Psoas muscle (tissue), 8 donors: ENCODE data around the gene CNNM1. TPM values are rescaled to one million over a fixed set of nuclear protein-coding genes. Genes with fewer than 3 reads are reported as not detected.

ENCODE experiments used
- ATAC-seq, 4 donors: fragments of 200-7000 bp; cut with Tn5 transposase; one replicate each; pipeline ENCODE4 v1.9.1; 2020; ENCODE audit warnings: moderate library complexity in 3 of 4, mild to moderate bottlenecking in 2 of 4
- DNase-seq, 2 donors: peaks; one replicate each; pipeline ENCODE4 v3.0.0-alpha.2; 2020
- H3K27ac ChIP-seq: fragments of 200-600 bp; one replicate; pipeline ENCODE4 v1.8.0; 2022
- H3K27me3 ChIP-seq, 3 donors: fragments of 200-600 bp in 1 of 3; one replicate each; pipeline versions ENCODE4 v1.6.1 to v1.8.0; 2013 to 2022; ENCODE audit warnings: low read length in 2 of 3, mild to moderate bottlenecking in 2 of 3, moderate library complexity in 1 of 3; ENCODE audit not compliant: insufficient read depth in 3 of 3
- H3K36me3 ChIP-seq, 2 donors: fragments of 200-600 bp in 1 of 2; one replicate each; pipeline versions ENCODE4 v1.6.1 to v1.8.0; 2013 to 2022; ENCODE audit warnings: low read depth in 1 of 2, mild to moderate bottlenecking in 1 of 2, moderate library complexity in 1 of 2; ENCODE audit not compliant: insufficient read depth in 1 of 2
- H3K4me1 ChIP-seq: fragments of 200-600 bp; one replicate; pipeline ENCODE4 v1.8.0; 2022
- H3K4me3 ChIP-seq: fragments of 200-600 bp; one replicate; pipeline ENCODE4 v1.8.0; 2022; ENCODE audit warnings: mild to moderate bottlenecking
- H3K9me3 ChIP-seq: fragments of 200-600 bp; one replicate; pipeline ENCODE4 v1.8.0; 2022
- CTCF ChIP-seq: fragments of 200-600 bp; IDR thresholded peaks from one replicate; pipeline ENCODE4 v1.8.0; 2022; ENCODE audit warnings: antibody characterized with exemption
- WGBS, 3 donors: extraction: QIAGEN DNeasy Blood & Tissue Kit; methylation state at CpG; one replicate each; pipeline versions ENCODE4 v1.1.6 to v1.1.7; 2013; 5-methylcytosine and 5-hydroxymethylcytosine counted together
- intact Hi-C, 2 donors: fragments of 100-400 bp; cut with DNase I; formaldehyde crosslinking; loops; one replicate each; pipeline versions ENCODE4 v1.11.0 to v1.14.2; 2022
- polyA plus RNA-seq, 3 donors: library from polyadenylated mRNA; stranded (reverse); fragments of 200-250 nt; gene quantifications; one replicate each; pipeline ENCODE4 v1.2.3, GENCODE V29; 2013
- total RNA-seq, 4 donors: library from RNA; stranded (reverse); fragmentation: NEBNext Ultra II Directional in 2 of 4; extraction: Animal tissue kit (Norgen Biotek cat#: 25700) in 2 of 4; gene quantifications; one replicate each; pipeline versions ENCODE4 v1.2.1 to v1.2.4, GENCODE V29; 2021 to 2023
- donor health status: healthy with polysubstance abuse.
- donor health status: DM: no; HTN: no; CAD: no; lungs with moderate emphysema.
- donor health status: Bipolar disorder and iron deficiency.
- donor health status: healthy.
- donor health status: DM: yes; HTN: yes; CAD: no.
- donor health status: DM: no; HTN: no; CAD: no.
- donor health status: DM: no; HTN: no; CAD: no.
- donor health status: DM: yes; HTN: yes; CAD: no.

CNNM1 gene
- total and polyA plus RNA-seq, 7 donors = 0.01 TPM; not detected in 6

GRCh38 chr10:99318475-99318874, 10.7 kb upstream of the CNNM1 start:
- intact Hi-C loops = no loop called here
- no peaks in the 10 kb centered on the region for H3K4me1 ChIP-seq
- H3K4me3 ChIP-seq = no peak overlapping the region
- DNase-seq (no peak), ATAC-seq (no peak)
- 73 to 83% (median 77%) methylated on average over 2 of the region's 2 CpGs for WGBS, 3 donors
- no peak for TF ChIP-seq CTCF
- H3K27ac ChIP-seq = no peak overlapping the region
- no peaks in the 10 kb centered on the region for H3K36me3 ChIP-seq
- peaks cover 0 to 19% (median 5%) of the 10 kb centered on the region in 3 donors for H3K27me3 ChIP-seq
- no peaks in the 10 kb centered on the region for H3K9me3 ChIP-seq

- DNase-seq (no peak), ATAC-seq (no peak)
- Histone ChIP-seq H3K9me3 (no peaks in the 10 kb centered on the region), H3K36me3 (no peaks in the 10 kb centered on the region), H3K27me3 (peaks cover 0 to 49% (median 19%) of the 10 kb centered on the region in 3 donors), H3K27ac (no peak overlapping the region), H3K4me1 (peaks cover 4% of the 10 kb centered on the region), H3K4me3 (no peak overlapping the region)
- no peak for TF ChIP-seq CTCF
- intact Hi-C loops = no loop called here
- WGBS, 3 donors = 28 to 32% (median 30%) methylated on average over 1 of the region's 1 CpG
Measured at GRCh38 chr10:99325281-99325680, 3.9 kb upstream of the CNNM1 start.

GRCh38 chr10:99326871-99327270, 2.3 kb upstream of the CNNM1 start:
- intact Hi-C loops = no loop called here
- DNase-seq (no peak), ATAC-seq (no peak)
- WGBS, 3 donors = 62 to 72% (median 69%) methylated on average over 5 of the region's 5 CpGs
- peaks cover 0 to 60% (median 22%) of the 10 kb centered on the region in 3 donors for H3K27me3 ChIP-seq
- no peak overlapping the region for H3K4me3 ChIP-seq
- H3K9me3 ChIP-seq = no peaks in the 10 kb centered on the region
- no peak for TF ChIP-seq CTCF
- H3K27ac ChIP-seq = no peak overlapping the region
- peaks cover 4% of the 10 kb centered on the region for H3K4me1 ChIP-seq
- no peaks in the 10 kb centered on the region for H3K36me3 ChIP-seq

- H3K4me3 ChIP-seq = peak overlapping the region; percentile 64
Measured at GRCh38 chr10:99328579-99329303, 415 bp upstream of the CNNM1 start.

More at GRCh38 chr10:99328579-99329303, 415 bp upstream of the CNNM1 start:
- H3K27me3 ChIP-seq = peaks cover 0 to 76% (median 20%) of the 10 kb centered on the region in 3 donors
- ATAC-seq (no peak), DNase-seq (no peak)
- no peaks in the 10 kb centered on the region for H3K9me3 ChIP-seq
- no peaks in the 10 kb centered on the region for H3K36me3 ChIP-seq
- H3K4me1 ChIP-seq = peaks cover 4% of the 10 kb centered on the region
- TF ChIP-seq CTCF = no peak
- intact Hi-C loops = no loop called here
- no peak overlapping the region for H3K27ac ChIP-seq
- WGBS, 3 donors = 29 to 31% (median 29%) methylated on average over 22 to 23 of the region's 23 CpGs
